Measurements from ENCODE around the gene AKAP8.
"Not testable (repeated sequence)": the region's sequence is repeated elsewhere in the genome, so short reads cannot be mapped to it uniquely, and the experiment has no call there.

AKAP8 gene

DNA sequence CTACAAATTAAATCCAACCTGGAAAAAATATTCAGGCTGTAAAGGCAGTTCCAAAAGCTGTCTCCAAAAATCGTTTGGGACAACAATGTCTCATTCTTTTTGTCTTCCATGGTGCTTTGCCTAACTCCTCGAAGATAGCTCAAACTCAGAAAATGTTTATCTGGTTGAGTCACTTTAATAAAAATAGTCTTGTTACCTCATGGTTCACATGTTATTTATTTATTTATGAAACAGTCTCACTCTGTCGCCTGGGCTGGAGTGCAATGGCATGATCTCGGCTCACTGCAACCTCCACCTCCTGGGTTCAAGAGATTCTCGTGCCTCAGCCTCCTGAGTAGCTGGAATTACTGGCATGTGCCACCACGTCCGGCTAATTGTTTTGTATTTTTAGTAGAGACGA, 42.4 kb downstream of the AKAP8 start:
- TF ChIP-seq, protein P1, sequence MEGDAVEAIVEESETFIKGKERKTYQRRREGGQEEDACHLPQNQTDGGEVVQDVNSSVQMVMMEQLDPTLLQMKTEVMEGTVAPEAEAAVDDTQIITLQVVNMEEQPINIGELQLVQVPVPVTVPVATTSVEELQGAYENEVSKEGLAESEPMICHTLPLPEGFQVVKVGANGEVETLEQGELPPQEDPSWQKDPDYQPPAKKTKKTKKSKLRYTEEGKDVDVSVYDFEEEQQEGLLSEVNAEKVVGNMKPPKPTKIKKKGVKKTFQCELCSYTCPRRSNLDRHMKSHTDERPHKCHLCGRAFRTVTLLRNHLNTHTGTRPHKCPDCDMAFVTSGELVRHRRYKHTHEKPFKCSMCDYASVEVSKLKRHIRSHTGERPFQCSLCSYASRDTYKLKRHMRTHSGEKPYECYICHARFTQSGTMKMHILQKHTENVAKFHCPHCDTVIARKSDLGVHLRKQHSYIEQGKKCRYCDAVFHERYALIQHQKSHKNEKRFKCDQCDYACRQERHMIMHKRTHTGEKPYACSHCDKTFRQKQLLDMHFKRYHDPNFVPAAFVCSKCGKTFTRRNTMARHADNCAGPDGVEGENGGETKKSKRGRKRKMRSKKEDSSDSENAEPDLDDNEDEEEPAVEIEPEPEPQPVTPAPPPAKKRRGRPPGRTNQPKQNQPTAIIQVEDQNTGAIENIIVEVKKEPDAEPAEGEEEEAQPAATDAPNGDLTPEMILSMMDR (IDR thresholded peaks at IDR 0.05; ENCODE audit: unreplicated experiment in 3 of 3) = no peak
- Mint-ChIP-seq H3K4me1 (peaks cover 4% of the 10 kb centered on the region), H3K9me3 (no peaks in the 10 kb centered on the region), H3K4me3 (no peak overlapping the region), H3K27me3 (ENCODE audit: low read depth) (no peaks in the 10 kb centered on the region), H3K36me3 (ENCODE audit: low read depth) (no peaks in the 10 kb centered on the region), H3K27ac (no peak overlapping the region)

DNA sequence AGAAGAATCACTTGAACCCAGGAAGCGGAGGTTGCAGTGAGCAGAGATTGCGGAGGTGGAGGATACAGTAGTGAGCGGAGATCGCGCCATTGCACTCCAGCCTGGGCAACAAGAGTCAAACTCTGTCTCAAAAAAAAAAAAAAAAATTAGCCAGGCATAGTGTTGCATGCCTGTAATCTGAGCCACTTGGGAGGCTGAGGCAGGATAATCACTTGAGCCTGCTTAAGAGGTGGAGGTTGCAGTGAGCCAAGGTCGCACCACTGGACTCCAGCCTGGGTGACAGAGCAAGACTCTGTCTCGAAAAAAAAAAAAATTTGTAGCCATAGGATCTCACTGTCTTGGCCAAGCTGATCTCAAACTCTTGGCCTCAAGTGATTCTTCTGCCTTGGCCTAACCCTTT, 43.6 kb downstream of the AKAP8 start:
- H3K4me1 Mint-ChIP-seq; H3K36me3 Mint-ChIP-seq (ENCODE audit: low read depth); H3K27me3 Mint-ChIP-seq (ENCODE audit: low read depth); H3K9me3 Mint-ChIP-seq: not testable (repeated sequence)
- Mint-ChIP-seq H3K27ac (peak overlapping the region in 1 of 3 experiments; percentile 23), H3K4me3 (peak overlapping the region in 2 of 3 experiments; percentile 17 to 58)

DNA sequence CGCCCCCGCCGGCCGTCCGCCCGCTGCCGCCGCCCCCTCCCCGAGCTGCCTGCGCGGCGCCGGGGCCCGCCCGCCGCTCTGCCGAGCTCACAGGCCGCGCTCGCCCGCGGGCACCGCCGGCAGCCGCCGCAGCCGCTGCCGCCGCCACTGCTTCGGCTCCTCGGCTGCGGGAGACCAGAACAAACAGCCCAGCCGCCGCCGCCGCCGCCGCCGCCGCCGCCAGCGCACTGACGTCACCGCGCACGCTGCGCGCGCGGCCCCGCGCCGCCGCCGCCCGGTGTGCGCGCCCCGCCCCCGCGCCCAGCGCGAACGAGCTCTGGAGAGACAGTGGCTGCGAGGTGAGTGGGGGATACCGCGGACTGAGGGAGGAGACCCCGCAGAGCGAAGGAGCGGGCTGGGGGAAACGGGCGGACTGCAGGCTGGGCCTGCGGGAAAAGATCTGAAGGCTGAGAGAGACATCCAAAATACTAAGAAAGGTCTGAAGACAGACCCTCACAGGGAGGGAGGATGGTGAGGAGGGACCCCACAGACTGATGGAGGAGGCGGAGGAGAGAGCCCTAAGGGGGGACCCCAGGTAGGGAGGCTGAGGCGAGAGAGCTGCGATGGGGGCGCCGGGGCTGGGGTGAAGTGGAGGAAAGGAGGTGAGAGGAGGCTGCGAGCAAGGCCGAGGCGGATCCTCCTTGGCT, 47.1 kb downstream of the AKAP8 start, which contains the start of gene BRD4:
Gene BRD4 (minus strand): TSS at position 229 of the 686 bp plus-strand sequence. CDS start 59,440 bp downstream, outside the sequence.
- Mint-ChIP-seq H3K36me3 (ENCODE audit: low read depth) (peaks cover 9% of the 10 kb centered on the region), H3K27me3 (ENCODE audit: low read depth) (no peaks in the 10 kb centered on the region), H3K4me1 (peaks cover 38% of the 10 kb centered on the region), H3K9me3 (no peaks in the 10 kb centered on the region), H3K27ac (peak within 1 kb of the TSS; percentile 95 to 97 (median 97)), H3K4me3 (peak within 1 kb of the TSS; percentile 97 to 100 (median 99))
- TF ChIP-seq, protein P1 (IDR thresholded peaks at IDR 0.05; ENCODE audit: unreplicated experiment in 3 of 3) = no peak

DNA sequence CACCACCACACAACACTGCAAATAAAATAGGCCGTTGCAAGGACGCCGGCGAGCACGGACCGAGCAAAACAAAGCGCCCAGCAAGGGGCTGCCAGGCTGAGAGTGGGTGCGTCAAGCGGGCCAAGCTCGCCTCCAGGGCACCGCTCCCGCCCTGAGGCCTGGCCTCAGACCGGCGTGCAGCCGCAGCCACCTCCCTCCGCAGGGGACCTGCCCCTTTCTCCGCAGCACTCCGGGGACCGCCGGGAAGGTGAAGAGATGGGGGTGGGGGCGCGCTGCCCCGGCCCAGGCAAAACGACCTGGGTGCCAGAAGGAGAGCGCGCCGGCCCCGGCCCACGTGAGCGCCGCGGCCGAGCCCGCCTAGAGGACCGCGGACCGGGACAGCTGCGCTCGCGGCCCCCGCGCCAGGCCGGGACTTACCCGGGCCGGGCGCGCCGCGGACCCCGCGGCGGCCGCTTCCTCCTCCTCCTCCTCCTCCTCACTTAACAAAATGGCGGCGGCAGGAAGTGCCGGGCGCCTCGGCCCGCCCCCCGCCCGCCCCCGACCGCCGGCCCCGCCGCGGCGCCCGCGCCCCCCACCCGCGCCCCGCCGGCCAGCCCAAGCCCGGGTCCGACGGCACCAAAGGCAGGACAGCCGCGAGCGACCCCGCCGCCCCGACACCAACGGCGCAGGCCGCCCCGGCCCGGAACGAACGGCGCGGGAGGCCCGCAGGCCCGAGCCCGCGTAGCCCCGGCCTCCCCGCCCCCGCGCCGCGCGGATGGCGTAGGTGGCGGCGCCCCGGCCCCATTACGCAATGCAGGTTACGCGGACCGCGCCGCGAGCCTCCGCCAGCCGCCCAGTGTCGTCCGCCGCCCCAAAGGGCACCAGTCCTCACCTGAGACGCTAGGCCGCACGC, 47.9 kb downstream of the AKAP8 start:
- H3K27me3 Mint-ChIP-seq (ENCODE audit: low read depth) = no peaks in the 10 kb centered on the region
- peaks cover 45% of the 10 kb centered on the region for H3K4me1 Mint-ChIP-seq

DNA sequence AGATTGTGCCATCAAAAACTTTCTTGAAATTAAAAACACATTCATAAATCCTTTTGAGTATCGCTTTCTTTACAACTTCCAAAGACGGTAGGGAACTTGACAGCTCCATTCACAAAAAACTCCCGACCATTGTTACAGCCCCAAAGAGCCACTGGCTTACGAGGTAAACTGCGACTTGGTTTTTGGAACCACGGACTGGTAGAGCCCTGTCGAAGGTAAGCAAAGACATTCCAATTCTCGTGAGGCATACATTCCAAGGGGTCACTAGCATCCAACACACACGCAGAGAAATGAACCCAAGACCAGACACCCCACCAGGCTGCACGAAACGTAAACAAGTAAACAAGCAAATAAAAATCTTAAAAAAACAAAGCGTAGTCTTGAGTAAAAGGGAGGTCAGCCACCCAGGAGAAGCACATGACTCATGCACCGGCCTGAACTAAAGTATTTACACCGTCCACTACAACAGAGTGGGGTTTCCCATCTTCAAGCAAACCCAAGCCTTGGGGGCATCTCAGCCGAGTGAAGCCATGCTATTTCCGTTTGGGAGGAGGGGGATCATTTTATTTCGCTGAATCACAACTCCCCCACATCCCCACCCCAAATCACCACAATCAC, 48.7 kb downstream of the AKAP8 start:
- Mint-ChIP-seq H3K27me3 (ENCODE audit: low read depth) (no peaks in the 10 kb centered on the region), H3K4me3 (peak overlapping the region; percentile 96 to 100 (median 97))

More for the DNA sequence above, 47.9 kb downstream of the AKAP8 start:
- peak overlapping the region; percentile 96 to 100 (median 97) for H3K4me3 Mint-ChIP-seq
- no peaks in the 10 kb centered on the region for H3K9me3 Mint-ChIP-seq
- H3K36me3 Mint-ChIP-seq (ENCODE audit: low read depth) = peaks cover 9% of the 10 kb centered on the region
- peak overlapping the region; percentile 95 to 97 (median 95) for H3K27ac Mint-ChIP-seq
- TF ChIP-seq, protein P1 (IDR thresholded peaks at IDR 0.05; ENCODE audit: unreplicated experiment in 3 of 3) = no peak

More for the DNA sequence above, 48.7 kb downstream of the AKAP8 start:
- Mint-ChIP-seq H3K9me3 (no peaks in the 10 kb centered on the region), H3K36me3 (ENCODE audit: low read depth) (peaks cover 9% of the 10 kb centered on the region), H3K4me1 (peaks cover 49% of the 10 kb centered on the region), H3K27ac (peak overlapping the region; percentile 95 to 97 (median 95))
- TF ChIP-seq, protein P1 (IDR thresholded peaks at IDR 0.05; ENCODE audit: unreplicated experiment in 3 of 3) = no peak
